Measurements from ENCODE around the gene ZNF497. TPM values are rescaled to one million over a fixed set of nuclear protein-coding genes. Genes with fewer than 3 reads are reported as not detected.

Gene ZNF497
- total and polyA plus RNA-seq, 9 of the 15 experiments (the other 6 are each of a cell fraction or from before 2014, with no cell fraction given): 0.06 to 0.98 (median 0.44) TPM; not detected in 1

GRCh38 chr19:58346961-58347929, 15.3 kb downstream of the ZNF497 start (continued):
- TF ChIP-seq TFAP4 (CRISPR knock-in tag; IDR thresholded peaks at IDR 0.05; ENCODE audit: borderline replicate concordance) (peak; percentile 44; the same call in 1 of the 2 replicates), POLR2AphosphoS5 (IDR thresholded peaks at IDR 0.05; ENCODE audit: control insufficient read depth, insufficient read depth, low read depth, low read length) (no peak), RBM25 (IDR thresholded peaks at IDR 0.05; ENCODE audit: low read depth, low read length, severe bottlenecking) (no peak), FOSL1 (tag; conservative IDR thresholded peaks at IDR 0.05) (no peak), CCNT2 (IDR thresholded peaks at IDR 0.05; ENCODE audit: borderline replicate concordance, extremely low read depth, insufficient read length, low read depth, low read length) (peak; percentile 63), CHD4 (IDR thresholded peaks at IDR 0.05; ENCODE audit: insufficient read depth, insufficient replicate concordance, low read depth, low read length, poor library complexity, severe bottlenecking) (no peak), E2F6 (IDR thresholded peaks at IDR 0.05; ENCODE audit: borderline replicate concordance in 1 of 2, extremely low read depth in 1 of 2, insufficient read depth in 1 of 2, insufficient read length in 1 of 2, low read depth in 1 of 2, low read length in 1 of 2, poor library complexity in 1 of 2, severe bottlenecking in 1 of 2) (peak; percentile 80 to 83), BRCA1 (IDR thresholded peaks at IDR 0.05) (no peak), BRCA1 (CRISPR knock-in tag; IDR thresholded peaks at IDR 0.05) (no peak), ZBTB1 (CRISPR knock-in tag; IDR thresholded peaks at IDR 0.05; ENCODE audit: borderline replicate concordance, low read depth) (no peak), MNT (conservative IDR thresholded peaks at IDR 0.05) (0 out of 4 replicates have a peak, but pooled peaks of 1 of the 2 experiments have one; percentile 22), CXXC5 (CRISPR knock-in tag; IDR thresholded peaks at IDR 0.05) (peak; percentile 68), JUN (IDR thresholded peaks at IDR 0.05; ENCODE audit: borderline replicate concordance, low read depth, low read length) (no peak), JUN (CRISPR knock-in tag; IDR thresholded peaks at IDR 0.05; ENCODE audit: borderline replicate concordance) (peak; percentile 74; the same call in 1 of the 2 replicates), ASH1L (IDR thresholded peaks at IDR 0.05; ENCODE audit: borderline replicate concordance, low read depth, partially characterized antibody) (no peak), RUNX1 (IDR thresholded peaks at IDR 0.05; ENCODE audit: low read depth) (no peak), NRF1 (conservative IDR thresholded peaks at IDR 0.05 in 1 of 2, IDR thresholded peaks at IDR 0.05 in 1 of 2) (peak; percentile 94 to 95), L3MBTL2 (IDR thresholded peaks at IDR 0.05) (peak; percentile 93), SMAD4 (CRISPR knock-in tag; conservative IDR thresholded peaks at IDR 0.05) (no peak), DLX4 (CRISPR knock-in tag; IDR thresholded peaks at IDR 0.05) (no peak)

Data from K562 (cell line).